SK-N-SH (cell line): ENCODE data around the gene CPT1B. TPM values are rescaled to one million over a fixed set of nuclear protein-coding genes. Genes with fewer than 3 reads are reported as not detected.

Experiments used
- CTCF ChIA-PET: fragments of 300-600, 350-600 bp; formaldehyde crosslinking; extraction: SDS; loops from one replicate; lab custom pipeline; 2021; lab: Yijun Ruan, JAX
- POLR2A ChIA-PET: fragments of 350-600 bp; sonication (Branson Sonifier 250); formaldehyde crosslinking; extraction: SDS; loops from one replicate; lab custom pipeline; 2020; ENCODE audit warnings: antibody characterized with exemption, inconsistent platforms; lab: Yijun Ruan, JAX
- DNase-seq: peaks from one replicate; pipeline ENCODE4 v3.0.0; 2012
- H2AFZ ChIP-seq: fragments of 200-600 bp; sonication (generic); 2 replicates; pipeline ENCODE4 v1.8.1; 2016; ENCODE audit warnings: antibody characterized with exemption, mild to moderate bottlenecking, low read depth
- H3F3A ChIP-seq: fragments of 200-600 bp; sonication (generic); replicated peaks from 2 replicates; pipeline ENCODE3; 2016; ENCODE audit warnings: antibody characterized with exemption, mild to moderate bottlenecking; ENCODE audit not compliant: insufficient read depth
- H3K27ac ChIP-seq, 2 experiments: fragments of 200-500 bp in 1 of 2; fragments of 200-600 bp in 1 of 2; sonication (Bioruptor generic) in 1 of 2; sonication (generic), shearing (Covaris generic) in 1 of 2; 2 replicates each; pipeline versions ENCODE4 v1.5.1 to v1.6.1; 2014 to 2016; ENCODE audit warnings: low read depth in 2 of 2, inconsistent platforms in 1 of 2, low read length in 1 of 2, mild to moderate bottlenecking in 1 of 2, mixed read lengths in 1 of 2
- H3K27me3 ChIP-seq: fragments of 200-600 bp; sonication (generic), shearing (Covaris generic); 2 replicates; pipeline ENCODE4 v1.6.1; 2016; ENCODE audit warnings: mixed run types; ENCODE audit not compliant: insufficient read depth
- H3K36me3 ChIP-seq, 2 experiments: fragments of 200-500 bp in 1 of 2; fragments of 200-600 bp in 1 of 2; sonication (Bioruptor generic) in 1 of 2; sonication (generic) in 1 of 2; replicated peaks in 1 of 2; 2 replicates each; pipeline versions ENCODE3 to v1.5.1; 2014 to 2016; ENCODE audit warnings: low read length in 1 of 2, mild to moderate bottlenecking in 1 of 2; ENCODE audit not compliant: insufficient read depth in 2 of 2, control insufficient read depth in 1 of 2
- H3K4me1 ChIP-seq, 2 experiments: fragments of 200-500 bp in 1 of 2; fragments of 200-600 bp in 1 of 2; sonication (Bioruptor generic) in 1 of 2; sonication (generic), shearing (Covaris generic) in 1 of 2; 2 replicates each; pipeline versions ENCODE4 v1.5.1 to v1.6.1; 2014 to 2016; ENCODE audit warnings: low read depth in 1 of 2, low read length in 1 of 2, mixed run types in 1 of 2; ENCODE audit not compliant: insufficient read depth in 2 of 2, control insufficient read depth in 1 of 2
- H3K4me2 ChIP-seq: fragments of 200-600 bp; sonication (generic), shearing (Covaris generic); 2 replicates; pipeline ENCODE4 v1.6.1; 2017; ENCODE audit warnings: mixed run types
- H3K4me3 ChIP-seq, 2 experiments: fragments of 200-500 bp in 1 of 2; fragments of 200-600 bp in 1 of 2; sonication (Bioruptor generic) in 1 of 2; sonication (generic), shearing (Covaris generic) in 1 of 2; 2 replicates each; pipeline versions ENCODE4 v1.5.1 to v1.8.1; 2014 to 2016; ENCODE audit warnings: low read depth in 2 of 2, inconsistent platforms in 1 of 2, low read length in 1 of 2, mild to moderate bottlenecking in 1 of 2, mixed read lengths in 1 of 2, moderate library complexity in 1 of 2
- H3K79me2 ChIP-seq: fragments of 200-600 bp; sonication (generic); 2 replicates; pipeline ENCODE4 v1.8.1; 2017; ENCODE audit warnings: mild to moderate bottlenecking; ENCODE audit not compliant: insufficient read depth
- H3K9ac ChIP-seq: fragments of 200-600 bp; sonication (generic); 2 replicates; pipeline ENCODE4 v1.6.1; 2017; ENCODE audit warnings: mixed run types
- H3K9me2 ChIP-seq: fragments of 200-600 bp; sonication (generic); 2 replicates; pipeline ENCODE4 v1.6.1; 2017; ENCODE audit warnings: mixed run types
- H3K9me3 ChIP-seq: fragments of 200-600 bp; sonication (generic); 2 replicates; pipeline ENCODE4 v1.6.1; 2017; ENCODE audit warnings: mixed run types, mild to moderate bottlenecking, moderate library complexity
- H4K20me1 ChIP-seq: fragments of 200-600 bp; sonication (generic); 2 replicates; pipeline ENCODE4 v1.6.1; 2017; ENCODE audit warnings: mild to moderate bottlenecking, mixed run types; ENCODE audit not compliant: insufficient read depth
- CHD2 ChIP-seq: fragments of 150-350 bp; IDR thresholded peaks from 2 replicates; pipeline ENCODE4 v1.6.1; 2018; ENCODE audit warnings: low read length; ENCODE audit not compliant: partially characterized antibody
- CTCF ChIP-seq: fragments of 200-600 bp; sonication (generic); IDR thresholded peaks from 2 replicates; pipeline ENCODE4 v1.6.1; 2017; ENCODE audit warnings: antibody characterized with exemption, mild to moderate bottlenecking, moderate library complexity
- EZH2phosphoT487 ChIP-seq: fragments of 200-600 bp; sonication (generic); IDR thresholded peaks from 2 replicates; pipeline ENCODE4 v1.6.1; 2017; ENCODE audit warnings: low read depth, mixed run types, mild to moderate bottlenecking, antibody characterized with exemption, moderate library complexity, borderline replicate concordance
- FOXM1 ChIP-seq: IDR thresholded peaks from 2 replicates; pipeline ENCODE4 v1.4.0; 2012; ENCODE audit warnings: low read depth, mild to moderate bottlenecking
- GABPA ChIP-seq: IDR thresholded peaks from 2 replicates; pipeline ENCODE4 v1.4.0; 2012; ENCODE audit warnings: low read depth, mild to moderate bottlenecking
- JUND ChIP-seq: IDR thresholded peaks from 2 replicates; pipeline ENCODE4 v1.4.0; 2012
- MEF2A ChIP-seq: IDR thresholded peaks from 2 replicates; pipeline ENCODE4 v1.4.0; 2012; ENCODE audit warnings: low read depth, borderline replicate concordance
- NFIC ChIP-seq: IDR thresholded peaks from 2 replicates; pipeline ENCODE4 v1.4.0; 2012; ENCODE audit warnings: borderline replicate concordance
- NRF1 ChIP-seq: IDR thresholded peaks from 2 replicates; pipeline ENCODE4 v1.6.1; 2012; ENCODE audit warnings: low read depth, mild to moderate bottlenecking, low read length
- PBX3 ChIP-seq: IDR thresholded peaks from 2 replicates; pipeline ENCODE4; 2012
- POLR2AphosphoS5 ChIP-seq: IDR thresholded peaks from 2 replicates; pipeline ENCODE4 v1.6.1; 2012; ENCODE audit warnings: low read depth, low read length
- RCOR1 ChIP-seq: fragments of 150-350 bp; IDR thresholded peaks from 2 replicates; pipeline ENCODE4 v1.6.1; 2017; ENCODE audit warnings: antibody characterized with exemption, low read length
- RFX5 ChIP-seq: IDR thresholded peaks from 2 replicates; pipeline ENCODE4 v1.6.1; 2012; ENCODE audit warnings: mild to moderate bottlenecking, improper control_type of control experiment, low read length
- SMC3 ChIP-seq: IDR thresholded peaks from 2 replicates; pipeline ENCODE4 v1.6.1; 2012; ENCODE audit warnings: low read depth, low read length, improper control_type of control experiment
- TCF12 ChIP-seq: IDR thresholded peaks from 2 replicates; pipeline ENCODE4 v1.4.0; 2012
- USF1 ChIP-seq: IDR thresholded peaks from 2 replicates; pipeline ENCODE4 v1.4.0; 2012; ENCODE audit warnings: low read depth, borderline replicate concordance
- ZBTB33 ChIP-seq: IDR thresholded peaks from 2 replicates; pipeline ENCODE4 v1.4.0; 2012; ENCODE audit warnings: low read depth, borderline replicate concordance
- WGBS: methylation state at CpG from one replicate; pipeline ENCODE4 v1.1.6; 2017; ENCODE audit warnings: low lambda C conversion rate; 5-methylcytosine and 5-hydroxymethylcytosine counted together
- polyA plus RNA-seq, 3 experiments: library from polyadenylated mRNA; depleted of rRNA; stranded (reverse); fragments of >200 nt; gene quantifications; 2 replicates each; pipeline ENCODE4 v1.2.3, GENCODE V29; 2012

CPT1B gene
- polyA plus RNA-seq, 1 of the 3 experiments (the other 2 are of a cell fraction): 33.2 TPM

- Histone ChIP-seq H3K9ac (no peak overlapping the region), H3K79me2 (no peaks in the 10 kb centered on the region), H3K9me2 (no peaks in the 10 kb centered on the region), H3K4me3 (no peak overlapping the region), H3F3A (peaks cover 5% of the 10 kb centered on the region), H3K27ac (no peak overlapping the region), H3K4me2 (no peak overlapping the region), H3K36me3 (no peaks in the 10 kb centered on the region), H3K27me3 (no peaks in the 10 kb centered on the region), H3K4me1 (peaks cover 6% of the 10 kb centered on the region in 2 experiments; a peak in 2 of 4 replicates), H2AFZ (no peak overlapping the region), H3K9me3 (no peaks in the 10 kb centered on the region), H4K20me1 (no peaks in the 10 kb centered on the region)
- DNase-seq: no peak
- 76% methylated on average over 3 of the region's 3 CpGs for WGBS
- CTCF ChIA-PET: interaction anchor here (1.1 to 2.6 kb wide), 5 partner anchors 8 to 85 kb away, joined by 3 to 14 read pairs (median 8); partner anchors contain the start of genes SCO2 and SYCE3
- POLR2A ChIA-PET: no interaction called here
- no peak for TF ChIP-seq NFIC
- no peak for TF ChIP-seq FOXM1
- no peak for TF ChIP-seq RCOR1
- TF ChIP-seq CHD2: no peak
- TF ChIP-seq USF1: no peak
- TF ChIP-seq SMC3: no peak
- TF ChIP-seq RFX5: no peak
- no peak for TF ChIP-seq JUND
- TF ChIP-seq TCF12: no peak
- TF ChIP-seq NRF1: no peak
- TF ChIP-seq EZH2phosphoT487: no peak
- no peak for TF ChIP-seq GABPA
- no peak for TF ChIP-seq MEF2A
- no peak for TF ChIP-seq ZBTB33
- TF ChIP-seq CTCF: no peak
- TF ChIP-seq PBX3: no peak
- no peak for TF ChIP-seq POLR2AphosphoS5
Measured at GRCh38 chr22:50536226-50536625, 42.0 kb downstream of the CPT1B start.
